Immature natural killer cell (primary cell): ENCODE data around the gene PLCB4. TPM values are rescaled to one million over a fixed set of nuclear protein-coding genes. Genes with fewer than 3 reads are reported as not detected.

Experiments
- DNase-seq, 3 donors: peaks; one replicate each; pipeline ENCODE4 v3.0.0; 2022; ENCODE audit warnings: mixed read lengths in 1 of 3
- H3K27ac Mint-ChIP-seq, 6 donors: one replicate each; pipeline ENCODE4 v1.8.0; 2020; ENCODE audit warnings: mixed read lengths in 6 of 6, mild to moderate bottlenecking in 5 of 6, inconsistent platforms in 4 of 6, moderate library complexity in 3 of 6
- H3K27me3 Mint-ChIP-seq, 3 donors: one replicate each; pipeline ENCODE4 v1.8.0; 2020 to 2021; ENCODE audit warnings: low read depth in 3 of 3, mild to moderate bottlenecking in 3 of 3, mixed read lengths in 3 of 3, moderate library complexity in 3 of 3, inconsistent platforms in 1 of 3
- H3K36me3 Mint-ChIP-seq, 3 donors: one replicate each; pipeline ENCODE4 v1.8.0; 2020; ENCODE audit warnings: mixed read lengths in 3 of 3, inconsistent platforms in 2 of 3, mild to moderate bottlenecking in 2 of 3
- H3K4me1 Mint-ChIP-seq, 2 donors: one replicate each; pipeline ENCODE4 v1.8.0; 2020; ENCODE audit warnings: inconsistent platforms in 2 of 2, mild to moderate bottlenecking in 2 of 2, mixed read lengths in 2 of 2, moderate library complexity in 1 of 2
- H3K4me3 Mint-ChIP-seq, 5 donors: one replicate each; pipeline ENCODE4 v1.8.0; 2020; ENCODE audit warnings: mild to moderate bottlenecking in 5 of 5, mixed read lengths in 5 of 5, inconsistent platforms in 3 of 5, moderate library complexity in 3 of 5
- H3K9me3 Mint-ChIP-seq, 6 donors: one replicate each; pipeline ENCODE4 v1.8.0; 2020; ENCODE audit warnings: mild to moderate bottlenecking in 6 of 6, mixed read lengths in 6 of 6, inconsistent platforms in 4 of 6, moderate library complexity in 3 of 6
- polyA plus RNA-seq, 3 donors: library from polyadenylated mRNA; unstranded; fragments of 300-500 nt; fragmentation: Illumina TruSeq; gene quantifications; one replicate each; pipeline ENCODE4 v1.2.3, GENCODE V29; 2021

Gene PLCB4
- polyA plus RNA-seq, 3 donors from 2014 or later, result not detected

- H3K4me1 Mint-ChIP-seq, result no peaks in the 10 kb centered on the region
- DNase-seq, result no peak
- H3K36me3 Mint-ChIP-seq, result no peaks in the 10 kb centered on the region
- H3K27ac Mint-ChIP-seq, result no peak overlapping the region
- H3K9me3 Mint-ChIP-seq, result peaks cover 0 to 6% (median 0%) of the 10 kb centered on the region in 6 donors
- no peak overlapping the region for H3K4me3 Mint-ChIP-seq
- no peaks in the 10 kb centered on the region for H3K27me3 Mint-ChIP-seq
These were observed 152.1 kb downstream of the PLCB4 start for GRCh38 chr20:9220874-9221547.

GRCh38 chr20:9223296-9223695 lies 154.4 kb downstream of the PLCB4 start:
- peaks cover 0 to 2% (median 2%) of the 10 kb centered on the region in 3 donors for H3K27me3 Mint-ChIP-seq
- peaks cover 0 to 5% (median under 1%) of the 10 kb centered on the region in 6 donors for H3K9me3 Mint-ChIP-seq
- no peak overlapping the region for H3K4me3 Mint-ChIP-seq
- H3K4me1 Mint-ChIP-seq, result no peaks in the 10 kb centered on the region
- DNase-seq, result no peak
- H3K36me3 Mint-ChIP-seq, result no peaks in the 10 kb centered on the region
- H3K27ac Mint-ChIP-seq, result no peak overlapping the region

- Mint-ChIP-seq H3K4me1 (no peaks in the 10 kb centered on the region), H3K36me3 (no peaks in the 10 kb centered on the region), H3K9me3 (peaks cover 0 to 2% (median 0%) of the 10 kb centered on the region in 6 donors), H3K4me3 (no peak overlapping the region), H3K27ac (no peak overlapping the region), H3K27me3 (peaks cover 0 to 2% (median 2%) of the 10 kb centered on the region in 3 donors)
- no peak for DNase-seq
These were observed 157.0 kb downstream of the PLCB4 start for GRCh38 chr20:9225879-9226278.

- peaks cover 0 to 4% (median 0%) of the 10 kb centered on the region in 6 donors for H3K9me3 Mint-ChIP-seq
- no peaks in the 10 kb centered on the region for H3K4me1 Mint-ChIP-seq
- no peak for DNase-seq
- no peaks in the 10 kb centered on the region for H3K36me3 Mint-ChIP-seq
- peaks cover 0 to 2% (median 2%) of the 10 kb centered on the region in 3 donors for H3K27me3 Mint-ChIP-seq
- H3K27ac Mint-ChIP-seq, result no peak overlapping the region
- no peak overlapping the region for H3K4me3 Mint-ChIP-seq
These were observed 159.2 kb downstream of the PLCB4 start for GRCh38 chr20:9227896-9228615.

- H3K9me3 Mint-ChIP-seq, result peaks cover 0 to 4% (median 0%) of the 10 kb centered on the region in 6 donors
- H3K27me3 Mint-ChIP-seq, result peaks cover 0 to 2% (median 2%) of the 10 kb centered on the region in 3 donors
- H3K27ac Mint-ChIP-seq, result no peak overlapping the region
- H3K4me1 Mint-ChIP-seq, result no peaks in the 10 kb centered on the region
- no peak for DNase-seq
- H3K4me3 Mint-ChIP-seq, result no peak overlapping the region
- H3K36me3 Mint-ChIP-seq, result no peaks in the 10 kb centered on the region
These were observed 160.0 kb downstream of the PLCB4 start for GRCh38 chr20:9228774-9229450.

GRCh38 chr20:9230406-9230805 lies 161.5 kb downstream of the PLCB4 start:
- H3K27ac Mint-ChIP-seq, result no peak overlapping the region
- peaks cover 0 to 4% (median 0%) of the 10 kb centered on the region in 6 donors for H3K9me3 Mint-ChIP-seq
- no peak for DNase-seq
- no peaks in the 10 kb centered on the region for H3K36me3 Mint-ChIP-seq
- no peaks in the 10 kb centered on the region for H3K4me1 Mint-ChIP-seq
- no peak overlapping the region for H3K4me3 Mint-ChIP-seq
- H3K27me3 Mint-ChIP-seq, result peaks cover 0 to 2% (median 2%) of the 10 kb centered on the region in 3 donors

- Mint-ChIP-seq H3K4me3 (no peak overlapping the region), H3K27me3 (peaks cover 0 to 3% (median 0%) of the 10 kb centered on the region in 3 donors), H3K36me3 (no peaks in the 10 kb centered on the region), H3K9me3 (peaks cover 0 to 4% (median 0%) of the 10 kb centered on the region in 6 donors), H3K27ac (no peak overlapping the region), H3K4me1 (no peaks in the 10 kb centered on the region)
- DNase-seq, result no peak
These were observed 164.9 kb downstream of the PLCB4 start for GRCh38 chr20:9233804-9234203.

- peaks cover 0 to 7% (median 2%) of the 10 kb centered on the region in 6 donors for H3K9me3 Mint-ChIP-seq
- no peaks in the 10 kb centered on the region for H3K4me1 Mint-ChIP-seq
- H3K4me3 Mint-ChIP-seq, result no peak overlapping the region
- peaks cover 0 to 3% (median 0%) of the 10 kb centered on the region in 3 donors for H3K27me3 Mint-ChIP-seq
- H3K27ac Mint-ChIP-seq, result no peak overlapping the region
- H3K36me3 Mint-ChIP-seq, result no peaks in the 10 kb centered on the region
- DNase-seq, result no peak
These were observed 166.6 kb downstream of the PLCB4 start for GRCh38 chr20:9235518-9235917.

GRCh38 chr20:9236458-9236857 lies 167.6 kb downstream of the PLCB4 start:
- Mint-ChIP-seq H3K36me3 (no peaks in the 10 kb centered on the region), H3K9me3 (peaks cover 0 to 6% (median 2%) of the 10 kb centered on the region in 6 donors), H3K4me1 (no peaks in the 10 kb centered on the region), H3K27ac (no peak overlapping the region), H3K27me3 (peaks cover 0 to 3% (median 0%) of the 10 kb centered on the region in 3 donors), H3K4me3 (no peak overlapping the region)
- no peak for DNase-seq

- DNase-seq, result no peak
- Mint-ChIP-seq H3K4me3 (no peak overlapping the region), H3K36me3 (no peaks in the 10 kb centered on the region), H3K4me1 (no peaks in the 10 kb centered on the region), H3K27ac (no peak overlapping the region), H3K27me3 (peaks cover 0 to 3% (median 0%) of the 10 kb centered on the region in 3 donors), H3K9me3 (peaks cover 0 to 5% (median 4%) of the 10 kb centered on the region in 6 donors)
These were observed 172.4 kb downstream of the PLCB4 start for GRCh38 chr20:9241232-9241692.

GRCh38 chr20:9241721-9242427 lies 173.0 kb downstream of the PLCB4 start:
- Mint-ChIP-seq H3K27ac (no peak overlapping the region), H3K4me1 (no peaks in the 10 kb centered on the region), H3K27me3 (no peaks in the 10 kb centered on the region), H3K4me3 (no peak overlapping the region), H3K36me3 (no peaks in the 10 kb centered on the region), H3K9me3 (peaks cover 0 to 5% (median 4%) of the 10 kb centered on the region in 6 donors)
- no peak for DNase-seq

GRCh38 chr20:9243986-9244385 lies 175.1 kb downstream of the PLCB4 start:
- H3K4me3 Mint-ChIP-seq, result no peak overlapping the region
- peaks cover 0 to 10% (median 4%) of the 10 kb centered on the region in 6 donors for H3K9me3 Mint-ChIP-seq
- DNase-seq, result no peak
- no peaks in the 10 kb centered on the region for H3K27me3 Mint-ChIP-seq
- no peak overlapping the region for H3K27ac Mint-ChIP-seq
- no peaks in the 10 kb centered on the region for H3K4me1 Mint-ChIP-seq
- H3K36me3 Mint-ChIP-seq, result no peaks in the 10 kb centered on the region

GRCh38 chr20:9244811-9245210 lies 175.9 kb downstream of the PLCB4 start:
- H3K4me1 Mint-ChIP-seq, result no peaks in the 10 kb centered on the region
- peaks cover 0 to 10% (median 3%) of the 10 kb centered on the region in 6 donors for H3K9me3 Mint-ChIP-seq
- DNase-seq, result no peak

More at GRCh38 chr20:9244811-9245210, 175.9 kb downstream of the PLCB4 start:
- Mint-ChIP-seq H3K36me3 (no peaks in the 10 kb centered on the region), H3K27me3 (no peaks in the 10 kb centered on the region), H3K4me3 (no peak overlapping the region), H3K27ac (no peak overlapping the region)
